ENCODE measurements around the gene CCDC167.

DNA sequence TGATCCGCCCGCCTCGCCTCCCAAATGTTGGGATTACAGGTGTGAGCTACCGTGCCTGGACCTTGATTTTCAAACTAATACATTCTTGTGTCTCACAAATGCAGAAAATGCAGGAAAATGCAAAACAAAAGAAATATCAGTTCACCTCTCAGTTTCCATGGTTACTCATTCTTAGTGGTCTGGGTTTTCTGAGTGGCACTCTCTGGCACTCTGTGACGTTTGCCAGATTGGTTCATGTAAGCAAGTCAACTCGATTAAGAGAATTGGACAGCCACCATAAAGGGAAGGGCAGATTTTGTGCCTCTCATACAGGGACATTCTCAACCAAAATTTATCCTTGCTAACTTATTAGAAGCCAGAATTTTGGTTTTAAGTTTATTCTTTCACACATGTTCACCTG is 58.0 kb downstream of the CCDC167 start:
- TF ChIP-seq POLR2A (IDR thresholded peaks at IDR 0.05): no peak
- TF ChIP-seq, protein P1, sequence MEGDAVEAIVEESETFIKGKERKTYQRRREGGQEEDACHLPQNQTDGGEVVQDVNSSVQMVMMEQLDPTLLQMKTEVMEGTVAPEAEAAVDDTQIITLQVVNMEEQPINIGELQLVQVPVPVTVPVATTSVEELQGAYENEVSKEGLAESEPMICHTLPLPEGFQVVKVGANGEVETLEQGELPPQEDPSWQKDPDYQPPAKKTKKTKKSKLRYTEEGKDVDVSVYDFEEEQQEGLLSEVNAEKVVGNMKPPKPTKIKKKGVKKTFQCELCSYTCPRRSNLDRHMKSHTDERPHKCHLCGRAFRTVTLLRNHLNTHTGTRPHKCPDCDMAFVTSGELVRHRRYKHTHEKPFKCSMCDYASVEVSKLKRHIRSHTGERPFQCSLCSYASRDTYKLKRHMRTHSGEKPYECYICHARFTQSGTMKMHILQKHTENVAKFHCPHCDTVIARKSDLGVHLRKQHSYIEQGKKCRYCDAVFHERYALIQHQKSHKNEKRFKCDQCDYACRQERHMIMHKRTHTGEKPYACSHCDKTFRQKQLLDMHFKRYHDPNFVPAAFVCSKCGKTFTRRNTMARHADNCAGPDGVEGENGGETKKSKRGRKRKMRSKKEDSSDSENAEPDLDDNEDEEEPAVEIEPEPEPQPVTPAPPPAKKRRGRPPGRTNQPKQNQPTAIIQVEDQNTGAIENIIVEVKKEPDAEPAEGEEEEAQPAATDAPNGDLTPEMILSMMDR (IDR thresholded peaks at IDR 0.05 in 8 of 11, conservative IDR thresholded peaks at IDR 0.05 in 3 of 11): no peak
